DOHH2 (cell line): ENCODE data around the gene POLK.

ENCODE experiments used
- H3F3A ChIP-seq: fragments of 200-600 bp; sonication (generic), shearing (Covaris generic); 2 replicates; pipeline ENCODE4 v1.6.0; 2016; ENCODE audit warnings: antibody characterized with exemption, mild to moderate bottlenecking; ENCODE audit not compliant: control insufficient read depth, insufficient read depth
- H3K27ac ChIP-seq: fragments of 200-600 bp; sonication (generic); 2 replicates; pipeline ENCODE4 v1.5.1; 2014; ENCODE audit warnings: low read depth, mild to moderate bottlenecking, low read length, moderate library complexity
- H3K27me3 ChIP-seq: fragments of 200-600 bp; sonication (generic); 2 replicates; pipeline ENCODE4 v1.6.1; 2014; ENCODE audit warnings: mild to moderate bottlenecking, low read length, mixed read lengths; ENCODE audit not compliant: control insufficient read depth
- H3K36me3 ChIP-seq: fragments of 200-600 bp; sonication (generic); 2 replicates; pipeline ENCODE4 v1.6.1; 2014; ENCODE audit warnings: mild to moderate bottlenecking, low read length, moderate library complexity, mixed read lengths; ENCODE audit not compliant: control insufficient read depth
- H3K4me1 ChIP-seq: fragments of 200-600 bp; sonication (generic); 2 replicates; pipeline ENCODE4 v1.6.1; 2014; ENCODE audit warnings: mild to moderate bottlenecking, low read length, mixed read lengths; ENCODE audit not compliant: control insufficient read depth
- H3K4me2 ChIP-seq: fragments of 200-600 bp; sonication (generic); 2 replicates; pipeline ENCODE4 v1.6.0; 2014; ENCODE audit warnings: mild to moderate bottlenecking, low read length, moderate library complexity
- H3K4me3 ChIP-seq: fragments of 200-600 bp; sonication (generic); 2 replicates; pipeline ENCODE4 v1.5.1; 2014; ENCODE audit warnings: mild to moderate bottlenecking, low read length, mixed read lengths
- H3K79me2 ChIP-seq: fragments of 200-600 bp; sonication (generic); 2 replicates; pipeline ENCODE4 v1.6.1; 2014; ENCODE audit warnings: mild to moderate bottlenecking, low read length, mixed read lengths; ENCODE audit not compliant: control insufficient read depth
- H3K9me2 ChIP-seq: fragments of 200-600 bp; sonication (generic); replicated peaks from 2 replicates; pipeline ENCODE4 v1.6.1; 2014; ENCODE audit warnings: mild to moderate bottlenecking, low read length, mixed read lengths; ENCODE audit not compliant: control insufficient read depth
- H3K9me3 ChIP-seq: fragments of 200-600 bp; sonication (generic); 2 replicates; pipeline ENCODE4 v1.6.1; 2014; ENCODE audit warnings: antibody characterized with exemption, low read length, mixed read lengths; ENCODE audit not compliant: control insufficient read depth, insufficient read depth
- H4K20me1 ChIP-seq: fragments of 200-600 bp; sonication (generic); 2 replicates; pipeline ENCODE4 v1.6.0; 2014; ENCODE audit warnings: low read depth, mild to moderate bottlenecking, antibody characterized with exemption, low read length, moderate library complexity; ENCODE audit not compliant: control insufficient read depth, insufficient read depth
- EZH2phosphoT487 ChIP-seq: fragments of 200-600 bp; sonication (generic); IDR thresholded peaks from 2 replicates; pipeline ENCODE4 v1.6.1; 2017; ENCODE audit warnings: borderline replicate concordance, mild to moderate bottlenecking, antibody characterized with exemption, low read length, moderate library complexity, mixed read lengths
- TF ChIP-seq, protein P1 (sequence below): fragments of 200-600 bp; sonication (generic); IDR thresholded peaks from one replicate; pipeline ENCODE4 v1.5.1; 2014; ENCODE audit warnings: antibody characterized with exemption, mild to moderate bottlenecking, low read depth, low read length; ENCODE audit not compliant: poor library complexity, severe bottlenecking

Gene POLK

DNA sequence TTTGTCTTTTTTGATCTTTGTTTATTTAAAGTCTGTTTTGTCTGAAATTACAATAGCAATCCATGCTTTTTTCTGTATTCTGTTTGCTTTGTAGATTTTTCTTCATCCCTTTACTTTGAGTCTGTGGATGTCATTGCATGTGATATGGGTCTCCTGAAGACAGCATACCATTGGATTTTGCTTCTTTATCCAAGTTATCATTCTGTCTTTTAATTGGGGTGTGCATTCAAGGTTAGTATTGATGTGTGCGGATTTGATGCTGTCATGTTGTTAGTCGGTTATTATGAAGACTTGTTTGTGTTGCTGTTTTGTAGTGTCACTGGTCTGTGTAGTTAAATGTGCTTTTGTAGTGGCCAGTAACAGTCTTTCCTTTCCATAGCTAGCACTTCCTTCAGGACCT lies 23.0 kb downstream of the POLK start:
- Histone ChIP-seq H3K4me2 (no peak overlapping the region), H3K4me3 (no peak overlapping the region), H3K79me2 (peaks cover 30% of the 10 kb centered on the region), H3K27me3 (no peaks in the 10 kb centered on the region), H3K27ac (no peak overlapping the region), H3F3A (no peaks in the 10 kb centered on the region), H4K20me1 (no peaks in the 10 kb centered on the region), H3K9me2 (no peaks in the 10 kb centered on the region), H3K9me3 (no peaks in the 10 kb centered on the region), H3K4me1 (no peaks in the 10 kb centered on the region), H3K36me3 (peaks cover 3% of the 10 kb centered on the region; the same call in 1 of the 2 replicates)
- TF ChIP-seq, protein P1, sequence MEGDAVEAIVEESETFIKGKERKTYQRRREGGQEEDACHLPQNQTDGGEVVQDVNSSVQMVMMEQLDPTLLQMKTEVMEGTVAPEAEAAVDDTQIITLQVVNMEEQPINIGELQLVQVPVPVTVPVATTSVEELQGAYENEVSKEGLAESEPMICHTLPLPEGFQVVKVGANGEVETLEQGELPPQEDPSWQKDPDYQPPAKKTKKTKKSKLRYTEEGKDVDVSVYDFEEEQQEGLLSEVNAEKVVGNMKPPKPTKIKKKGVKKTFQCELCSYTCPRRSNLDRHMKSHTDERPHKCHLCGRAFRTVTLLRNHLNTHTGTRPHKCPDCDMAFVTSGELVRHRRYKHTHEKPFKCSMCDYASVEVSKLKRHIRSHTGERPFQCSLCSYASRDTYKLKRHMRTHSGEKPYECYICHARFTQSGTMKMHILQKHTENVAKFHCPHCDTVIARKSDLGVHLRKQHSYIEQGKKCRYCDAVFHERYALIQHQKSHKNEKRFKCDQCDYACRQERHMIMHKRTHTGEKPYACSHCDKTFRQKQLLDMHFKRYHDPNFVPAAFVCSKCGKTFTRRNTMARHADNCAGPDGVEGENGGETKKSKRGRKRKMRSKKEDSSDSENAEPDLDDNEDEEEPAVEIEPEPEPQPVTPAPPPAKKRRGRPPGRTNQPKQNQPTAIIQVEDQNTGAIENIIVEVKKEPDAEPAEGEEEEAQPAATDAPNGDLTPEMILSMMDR, result no peak
- no peak for TF ChIP-seq EZH2phosphoT487

DNA sequence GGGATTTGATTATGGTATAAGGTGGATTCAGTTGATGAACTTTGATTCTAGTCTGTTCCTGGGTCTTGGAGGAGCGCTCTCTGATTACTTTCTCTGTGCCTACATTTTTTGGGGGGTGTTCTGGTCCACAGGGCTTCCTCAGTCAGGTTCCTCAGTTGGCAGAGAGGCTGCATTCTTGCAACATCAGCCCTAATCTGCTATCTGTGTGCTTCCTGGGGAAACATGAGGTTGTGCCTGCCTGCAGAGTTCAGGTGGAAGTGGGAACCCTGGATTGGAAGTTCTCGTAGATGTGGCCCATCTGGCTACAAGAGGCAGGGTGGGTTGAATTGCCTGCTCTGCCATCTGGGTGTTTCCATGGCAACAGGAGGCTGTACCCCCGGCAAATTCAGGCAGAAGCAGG lies 24.5 kb downstream of the POLK start:
- Histone ChIP-seq H3K79me2 (peaks cover 30% of the 10 kb centered on the region), H3K4me1 (no peaks in the 10 kb centered on the region), H3K36me3 (peaks cover 3% of the 10 kb centered on the region; the same call in 1 of the 2 replicates), H3F3A (no peaks in the 10 kb centered on the region), H3K27ac (no peak overlapping the region), H3K27me3 (no peaks in the 10 kb centered on the region), H3K4me3 (no peak overlapping the region), H3K9me2 (no peaks in the 10 kb centered on the region), H3K9me3 (no peaks in the 10 kb centered on the region), H4K20me1 (no peaks in the 10 kb centered on the region), H3K4me2 (no peak overlapping the region)
- TF ChIP-seq, protein P1, result no peak
- TF ChIP-seq EZH2phosphoT487, result no peak

DNA sequence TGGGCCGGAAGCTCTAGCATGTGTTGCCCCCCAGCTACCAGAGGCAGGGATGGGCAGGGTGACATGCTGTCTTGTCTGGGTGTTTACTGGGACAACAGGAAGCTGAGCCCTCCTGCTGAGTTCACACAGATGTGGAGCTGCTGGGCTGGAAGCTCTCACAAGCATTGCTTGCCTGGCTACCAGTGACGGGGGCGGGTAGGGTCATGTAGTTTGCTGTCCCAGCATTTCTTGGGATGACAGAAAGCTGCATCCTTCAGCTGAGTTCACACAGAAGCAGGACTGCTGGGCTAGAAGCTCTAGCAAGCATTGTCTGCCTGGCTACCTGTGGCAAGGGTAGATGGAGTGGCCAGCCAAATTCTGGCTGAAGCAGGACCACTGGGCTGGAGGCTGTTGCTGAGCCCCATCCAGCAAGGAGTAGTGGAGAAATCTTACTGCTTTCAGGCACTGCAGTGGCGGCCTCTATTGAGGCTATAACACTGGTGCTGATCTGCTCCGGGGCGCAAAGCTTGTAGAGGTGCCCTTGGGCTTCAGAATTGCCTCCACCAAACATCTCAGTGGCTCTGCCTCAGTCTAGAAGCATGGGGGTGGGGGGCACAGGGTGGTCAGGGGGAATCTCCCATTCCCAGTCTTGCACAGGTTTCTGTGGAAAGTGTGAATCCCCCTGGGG lies 25.1 kb downstream of the POLK start:
- H3K4me2 ChIP-seq, result no peak overlapping the region

More for the DNA sequence above, 25.1 kb downstream of the POLK start:
- Histone ChIP-seq H3K36me3 (peaks cover 3% of the 10 kb centered on the region; the same call in 1 of the 2 replicates), H3K27ac (no peak overlapping the region), H3K9me2 (no peaks in the 10 kb centered on the region), H4K20me1 (no peaks in the 10 kb centered on the region), H3K79me2 (peaks cover 30% of the 10 kb centered on the region), H3K27me3 (no peaks in the 10 kb centered on the region), H3K4me1 (no peaks in the 10 kb centered on the region), H3K9me3 (no peaks in the 10 kb centered on the region), H3K4me3 (no peak overlapping the region), H3F3A (0 out of 2 replicates have a peak, but pooled peaks cover 2% of the 10 kb centered on the region)
- TF ChIP-seq, protein P1, result no peak
- TF ChIP-seq EZH2phosphoT487, result no peak
